IPS-18a (cell line): ENCODE results near the gene KHDRBS1.
A peak's percentile ranks its signal among the peaks of the same experiment; 100 is the strongest.
"Not testable (repeated sequence)": the region's sequence is repeated elsewhere in the genome, so short reads cannot be mapped to it uniquely, and the experiment has no call there.

Experiments
- H3K27ac ChIP-seq: one replicate; pipeline ENCODE4 v1.5.1; 2013; ENCODE audit warnings: low read length
- H3K27me3 ChIP-seq: one replicate; pipeline ENCODE4 v1.6.1; 2013; ENCODE audit warnings: mild to moderate bottlenecking, low read length; ENCODE audit not compliant: control insufficient read depth, insufficient read depth
- H3K36me3 ChIP-seq: one replicate; pipeline ENCODE4 v1.6.1; 2013; ENCODE audit warnings: low read depth, low read length; ENCODE audit not compliant: control insufficient read depth
- H3K4me1 ChIP-seq: one replicate; pipeline ENCODE4 v1.6.1; 2013; ENCODE audit warnings: low read depth, low read length; ENCODE audit not compliant: control insufficient read depth
- H3K4me3 ChIP-seq: one replicate; pipeline ENCODE4 v1.5.1; 2013; ENCODE audit warnings: low read length
- H3K9ac ChIP-seq: one replicate; pipeline ENCODE4 v1.6.1; 2013; ENCODE audit warnings: mild to moderate bottlenecking, low read length, moderate library complexity
- H3K9me3 ChIP-seq: one replicate; pipeline ENCODE4 v1.6.1; 2013; ENCODE audit warnings: low read depth, low read length; ENCODE audit not compliant: control insufficient read depth

The KHDRBS1 gene

DNA sequence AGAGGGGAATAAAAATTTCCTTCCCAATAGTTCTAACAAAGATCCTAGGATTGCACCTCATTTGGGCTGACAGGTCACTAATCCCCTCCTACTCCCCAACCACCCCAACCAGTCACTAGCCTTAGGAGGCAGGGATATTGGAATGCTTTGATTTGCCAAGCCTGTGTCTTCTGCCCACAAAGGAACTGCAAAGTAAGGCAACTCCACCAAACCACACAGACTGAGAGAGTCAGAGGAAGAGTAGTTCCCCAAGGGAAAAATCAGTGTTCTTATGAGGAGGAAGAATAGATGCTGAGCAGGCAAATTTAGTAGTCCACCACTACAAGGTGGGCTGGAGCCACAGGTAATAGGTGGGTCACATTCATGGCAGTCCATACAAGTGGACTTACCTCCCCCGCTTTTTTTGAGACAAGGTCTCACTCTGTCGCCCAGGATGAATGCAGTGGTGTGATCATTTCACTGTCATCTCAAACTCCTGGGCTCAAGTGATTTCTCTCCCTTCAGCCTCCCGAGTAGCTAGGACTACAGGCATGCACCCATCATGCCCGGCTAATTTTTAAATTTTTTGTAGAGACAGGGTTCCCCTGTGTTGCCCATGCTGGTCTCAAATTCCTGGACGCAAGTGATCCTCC, 55.4 kb downstream of the KHDRBS1 start:
- H3K36me3 ChIP-seq: no peaks in the 10 kb centered on the region
- peaks cover 15% of the 10 kb centered on the region for H3K4me1 ChIP-seq
- H3K9ac ChIP-seq: no peak overlapping the region
- H3K9me3 ChIP-seq: no peaks in the 10 kb centered on the region
- no peak overlapping the region for H3K4me3 ChIP-seq
- H3K27me3 ChIP-seq: no peaks in the 10 kb centered on the region
- no peak overlapping the region for H3K27ac ChIP-seq

DNA sequence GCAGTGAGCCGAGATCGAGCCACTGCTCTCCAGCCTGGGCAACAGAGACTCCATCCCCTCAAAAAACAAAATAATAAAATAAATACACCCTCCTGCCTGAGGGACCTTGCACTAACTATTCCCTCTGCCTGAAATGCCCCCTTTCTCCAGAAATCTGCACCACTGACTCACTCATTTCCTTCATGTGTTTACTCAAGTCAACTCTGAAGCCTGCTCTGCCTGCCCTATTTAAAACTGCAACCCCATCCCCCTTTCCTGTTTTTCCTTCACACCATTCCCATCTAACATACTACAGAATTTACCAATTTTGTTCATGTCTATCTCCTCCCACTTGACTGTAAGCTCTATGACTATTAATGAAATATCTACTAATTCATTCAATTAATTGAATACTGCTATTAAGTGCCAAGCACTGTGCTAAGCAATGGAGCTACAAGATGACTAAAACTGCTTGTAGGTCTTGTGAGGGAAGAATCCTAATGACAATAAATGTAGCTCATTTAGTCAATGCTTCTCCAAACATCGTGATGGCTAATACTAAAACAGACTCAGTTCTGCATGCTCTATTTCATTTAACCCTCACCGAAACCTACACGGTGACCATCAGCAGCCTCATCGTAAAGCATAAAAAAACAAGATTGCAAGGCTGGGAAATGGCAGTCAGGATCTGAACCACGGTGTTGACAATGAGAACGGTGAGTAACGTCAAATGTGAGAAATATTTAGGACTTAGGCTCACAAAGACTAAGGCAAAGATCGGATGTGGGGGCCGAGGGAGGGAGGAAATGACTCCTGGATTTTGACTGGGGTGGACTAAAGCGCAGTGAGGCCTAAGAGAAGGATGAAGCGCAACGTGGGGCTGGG, 58.3 kb downstream of the KHDRBS1 start:
- Histone ChIP-seq H3K27ac (peak overlapping the region; percentile 91), H3K9me3 (no peaks in the 10 kb centered on the region), H3K9ac (peak overlapping the region; percentile 91), H3K4me1 (peaks cover 15% of the 10 kb centered on the region), H3K27me3 (no peaks in the 10 kb centered on the region), H3K36me3 (peaks cover 17% of the 10 kb centered on the region), H3K4me3 (peak overlapping the region; percentile 79)

DNA sequence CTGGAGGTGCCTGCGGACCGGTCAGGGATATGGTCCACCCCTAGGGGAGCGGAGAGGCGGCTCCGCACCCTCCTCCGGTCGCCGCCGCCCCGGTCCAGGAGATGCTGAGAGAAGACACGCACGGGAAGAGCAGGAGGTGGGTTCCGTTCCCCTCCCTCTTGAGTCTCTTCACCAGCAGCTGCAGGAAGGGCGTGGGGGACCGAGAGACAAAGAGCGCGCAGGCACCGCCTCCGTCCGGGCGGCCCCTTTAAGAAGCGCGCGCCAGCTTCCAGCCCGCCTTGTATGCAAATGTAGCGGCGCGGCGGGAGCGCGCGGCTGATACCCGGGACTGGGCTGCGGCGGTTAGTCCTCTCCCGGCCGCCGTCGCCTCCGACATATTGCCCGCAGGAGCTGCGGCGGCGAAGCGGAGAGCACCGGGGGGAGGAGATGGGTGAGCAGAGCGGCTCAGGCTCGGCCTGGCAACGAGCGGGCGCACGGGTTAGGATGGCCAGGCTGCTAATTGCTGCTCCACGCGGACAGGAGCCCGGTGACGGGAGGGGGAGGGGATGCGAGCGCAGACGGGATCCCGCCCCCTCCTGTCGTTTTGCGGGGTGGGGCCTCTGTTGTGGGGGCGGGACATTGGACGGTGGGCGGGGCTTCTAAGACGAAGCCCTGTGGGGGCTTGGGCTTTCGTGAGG, 59.1 kb downstream of the KHDRBS1 start, which contains the start of gene TMEM39B:
TSS of gene TMEM39B (plus strand) at position 318 of the 677 bp plus-strand sequence. CDS start at position 427, 109 bp downstream.
- Histone ChIP-seq H3K9ac (peak within 1 kb of the TSS; percentile 91), H3K27ac (peak within 1 kb of the TSS; percentile 91), H3K9me3 (no peaks in the 10 kb centered on the region), H3K27me3 (no peaks in the 10 kb centered on the region), H3K4me1 (peaks cover 15% of the 10 kb centered on the region), H3K4me3 (peak within 1 kb of the TSS; percentile 79), H3K36me3 (peaks cover 25% of the 10 kb centered on the region)

DNA sequence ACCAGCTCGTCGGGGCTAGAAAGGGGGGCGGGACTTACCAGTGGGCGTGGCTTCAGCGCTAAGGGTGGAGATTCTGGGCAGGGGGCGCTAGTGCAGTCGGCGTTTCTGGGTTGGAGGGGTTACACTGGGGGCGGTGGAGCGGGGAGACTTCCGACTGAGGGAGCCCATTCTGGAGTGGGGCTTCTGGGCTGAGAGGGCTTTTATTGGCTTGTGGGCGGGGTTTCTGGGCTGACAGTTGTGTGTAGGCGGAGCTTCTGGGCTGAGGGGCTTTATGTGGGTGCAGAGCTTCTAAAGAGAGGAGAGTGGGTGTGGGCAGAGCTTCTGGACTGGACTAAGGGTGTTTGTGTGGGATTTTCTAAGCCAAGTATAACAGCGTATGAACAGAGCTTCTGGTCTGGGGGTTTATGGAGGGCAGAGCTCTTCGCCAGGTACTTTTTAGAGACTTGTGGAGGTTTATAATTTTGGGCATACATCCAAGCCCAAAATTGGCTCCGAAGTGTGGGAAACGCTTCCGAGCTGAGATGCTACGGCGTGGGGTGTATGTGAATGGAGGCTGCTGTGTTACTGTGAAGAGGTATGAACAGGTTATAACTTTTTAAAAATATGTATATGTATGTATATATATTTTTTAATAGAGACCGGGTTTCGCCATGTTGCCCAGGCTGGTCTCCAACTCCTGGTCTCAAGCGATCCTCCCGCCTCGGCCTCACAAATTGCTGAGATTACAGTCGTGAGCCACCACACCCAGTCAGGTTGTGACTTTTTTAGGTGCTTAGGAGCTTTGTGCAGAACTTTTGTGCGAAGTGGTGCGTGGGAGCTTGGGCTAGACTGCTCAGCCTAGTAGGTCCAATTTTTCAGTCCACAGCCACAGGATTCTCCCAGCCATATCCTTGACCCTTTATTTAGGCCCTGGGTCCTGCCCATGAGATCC, 59.9 kb downstream of the KHDRBS1 start:
- no peaks in the 10 kb centered on the region for H3K27me3 ChIP-seq
- no peak overlapping the region for H3K27ac ChIP-seq
- H3K9me3 ChIP-seq: no peaks in the 10 kb centered on the region
- peaks cover 30% of the 10 kb centered on the region for H3K36me3 ChIP-seq
- H3K4me3 ChIP-seq: peak overlapping the region; percentile 79
- peak overlapping the region; percentile 91 for H3K9ac ChIP-seq
- peaks cover 15% of the 10 kb centered on the region for H3K4me1 ChIP-seq

DNA sequence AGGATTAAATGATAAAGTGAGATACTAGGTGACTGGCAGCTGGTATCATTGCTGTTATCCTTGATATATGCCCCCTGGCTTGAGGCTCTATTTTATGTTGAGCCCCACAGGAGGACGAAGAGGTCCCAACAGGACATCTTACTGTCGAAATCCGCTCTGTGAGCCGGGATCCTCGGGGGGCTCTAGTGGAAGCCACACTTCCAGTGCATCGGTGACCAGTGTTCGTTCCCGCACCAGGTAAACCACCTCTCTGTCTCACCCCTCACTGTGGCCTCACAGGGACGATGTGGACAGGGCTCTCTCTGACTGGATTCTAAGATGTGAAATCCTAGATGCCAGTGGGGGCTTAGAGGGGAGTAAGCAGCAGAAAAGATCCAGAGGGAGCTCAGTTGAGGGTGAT, 61.2 kb downstream of the KHDRBS1 start:
- Histone ChIP-seq H3K4me3 (no peak overlapping the region), H3K36me3 (peaks cover 33% of the 10 kb centered on the region), H3K9me3 (no peaks in the 10 kb centered on the region), H3K9ac (no peak overlapping the region), H3K27ac (no peak overlapping the region), H3K4me1 (peaks cover 8% of the 10 kb centered on the region), H3K27me3 (no peaks in the 10 kb centered on the region)

DNA sequence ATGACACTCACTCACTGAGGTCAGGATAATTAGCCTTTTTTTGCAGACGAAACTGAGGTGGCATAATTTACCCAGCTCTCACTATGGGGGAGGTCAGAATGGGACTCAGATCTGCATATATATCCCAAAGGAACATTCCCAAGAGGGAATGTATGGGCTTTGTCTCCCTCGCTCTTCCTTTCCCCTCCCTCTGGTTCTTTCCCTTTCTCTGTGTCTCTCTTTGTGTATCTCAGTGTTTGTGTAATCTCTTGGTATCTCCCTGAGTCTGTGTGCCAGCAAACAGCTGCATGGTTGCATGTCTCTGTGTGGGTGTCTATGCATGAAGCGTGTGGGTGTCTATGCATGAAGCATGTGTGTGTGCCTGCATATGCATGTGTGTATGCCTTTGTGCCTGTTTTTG, 63.8 kb downstream of the KHDRBS1 start:
- peaks cover 37% of the 10 kb centered on the region for H3K36me3 ChIP-seq
- no peaks in the 10 kb centered on the region for H3K27me3 ChIP-seq
- H3K4me1 ChIP-seq: no peaks in the 10 kb centered on the region
- no peak overlapping the region for H3K27ac ChIP-seq
- H3K9me3 ChIP-seq: no peaks in the 10 kb centered on the region
- no peak overlapping the region for H3K9ac ChIP-seq
- no peak overlapping the region for H3K4me3 ChIP-seq

DNA sequence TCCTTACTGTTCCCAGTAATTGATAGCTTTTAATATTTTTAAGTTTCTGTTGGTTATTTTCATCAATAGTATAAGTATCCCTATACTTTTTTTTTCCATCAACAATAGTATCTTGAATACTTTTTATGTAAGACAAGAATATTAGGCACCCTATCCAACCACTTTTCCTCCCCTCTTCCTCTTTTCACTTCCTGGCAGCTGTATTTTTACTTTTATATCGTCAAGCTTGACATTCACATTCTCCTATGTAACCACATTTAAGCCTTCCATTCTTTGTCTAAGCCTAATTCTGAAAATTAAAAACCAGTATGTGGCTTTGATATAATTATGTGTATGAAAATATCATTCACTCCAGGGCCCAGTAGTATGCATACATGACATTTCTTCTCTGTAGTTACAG, 68.4 kb downstream of the KHDRBS1 start:
- peaks cover 32% of the 10 kb centered on the region for H3K36me3 ChIP-seq
- H3K4me3 ChIP-seq: no peak overlapping the region
- H3K9ac ChIP-seq: no peak overlapping the region
- no peaks in the 10 kb centered on the region for H3K9me3 ChIP-seq
- H3K27me3 ChIP-seq: no peaks in the 10 kb centered on the region
- no peak overlapping the region for H3K27ac ChIP-seq
- no peaks in the 10 kb centered on the region for H3K4me1 ChIP-seq

DNA sequence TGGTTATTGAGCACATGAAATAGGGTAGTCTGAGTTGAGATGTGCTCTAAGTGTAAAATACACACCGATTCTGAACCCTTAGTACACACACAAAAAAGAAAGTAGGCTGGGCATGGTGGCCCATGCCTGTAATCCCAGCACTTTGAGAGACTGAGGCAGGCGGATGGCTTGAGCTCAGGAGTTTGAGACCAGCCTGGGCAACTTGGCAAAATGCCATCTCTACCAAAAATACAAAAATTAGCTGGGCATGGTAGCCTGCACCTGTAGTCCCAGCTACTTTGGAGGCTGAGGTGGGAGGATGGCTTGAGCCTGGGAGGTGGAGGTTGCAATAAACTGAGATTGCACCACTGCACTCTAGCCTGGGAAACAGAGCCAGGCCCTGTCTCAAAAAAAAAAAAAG, 72.7 kb downstream of the KHDRBS1 start:
- not testable (repeated sequence) for H3K9me3 ChIP-seq, H3K27me3 ChIP-seq, H3K27ac ChIP-seq, H3K9ac ChIP-seq, H3K4me1 ChIP-seq, H3K4me3 ChIP-seq
- peaks cover 23% of the 10 kb centered on the region for H3K36me3 ChIP-seq

DNA sequence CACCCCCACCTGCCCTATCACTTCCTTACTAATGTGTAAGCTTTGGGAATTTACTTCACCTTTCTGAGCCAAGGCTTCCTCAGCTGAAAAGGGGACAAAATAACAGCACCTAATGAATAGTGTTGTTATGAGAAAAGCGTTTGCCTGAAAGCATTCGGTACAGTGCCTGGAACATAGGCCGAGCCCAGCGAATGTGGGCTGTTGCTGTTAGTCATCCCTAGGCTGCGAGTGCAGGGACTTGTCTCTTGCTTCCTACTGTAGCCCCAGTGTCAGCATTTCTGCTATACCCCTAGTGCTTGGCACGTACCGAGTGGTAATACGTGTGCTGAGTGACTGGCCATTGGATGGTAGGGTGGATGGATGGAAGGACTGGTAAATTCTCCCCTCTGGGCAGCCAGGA, 77.5 kb downstream of the KHDRBS1 start:
- no peak overlapping the region for H3K4me3 ChIP-seq
- H3K9ac ChIP-seq: no peak overlapping the region
- H3K27ac ChIP-seq: no peak overlapping the region
- no peaks in the 10 kb centered on the region for H3K4me1 ChIP-seq
- peaks cover 37% of the 10 kb centered on the region for H3K36me3 ChIP-seq
- no peaks in the 10 kb centered on the region for H3K27me3 ChIP-seq
- no peaks in the 10 kb centered on the region for H3K9me3 ChIP-seq

DNA sequence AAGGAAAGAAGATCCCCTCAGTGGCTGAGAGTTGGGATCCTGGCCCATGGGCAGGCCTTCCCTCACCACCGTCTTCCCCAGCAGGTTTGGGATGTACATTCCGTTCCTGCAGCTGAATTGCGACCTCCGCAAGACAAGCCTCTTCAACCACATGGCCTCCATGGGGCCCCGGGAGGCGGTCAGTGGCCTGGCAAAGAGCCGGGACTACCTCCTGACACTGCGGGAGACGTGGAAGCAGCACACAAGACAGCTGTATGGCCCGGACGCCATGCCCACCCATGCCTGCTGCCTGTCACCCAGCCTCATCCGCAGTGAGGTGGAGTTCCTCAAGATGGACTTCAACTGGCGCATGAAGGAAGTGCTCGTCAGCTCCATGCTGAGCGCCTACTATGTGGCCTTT, 77.9 kb downstream of the KHDRBS1 start:
- no peak overlapping the region for H3K27ac ChIP-seq
- H3K36me3 ChIP-seq: peaks cover 36% of the 10 kb centered on the region
- no peak overlapping the region for H3K9ac ChIP-seq
- H3K4me3 ChIP-seq: no peak overlapping the region
- H3K27me3 ChIP-seq: no peaks in the 10 kb centered on the region
- H3K4me1 ChIP-seq: no peaks in the 10 kb centered on the region
- no peaks in the 10 kb centered on the region for H3K9me3 ChIP-seq
